Measurements from ENCODE around the gene C9orf50. TPM values are rescaled to one million over a fixed set of nuclear protein-coding genes. Genes with fewer than 3 reads are reported as not detected.
"Not testable (repeated sequence)": the region's sequence is repeated elsewhere in the genome, so short reads cannot be mapped to it uniquely, and the experiment has no call there.

Gene C9orf50
- total RNA-seq, 1 donor from 2014 or later = 0.87 TPM

DNA sequence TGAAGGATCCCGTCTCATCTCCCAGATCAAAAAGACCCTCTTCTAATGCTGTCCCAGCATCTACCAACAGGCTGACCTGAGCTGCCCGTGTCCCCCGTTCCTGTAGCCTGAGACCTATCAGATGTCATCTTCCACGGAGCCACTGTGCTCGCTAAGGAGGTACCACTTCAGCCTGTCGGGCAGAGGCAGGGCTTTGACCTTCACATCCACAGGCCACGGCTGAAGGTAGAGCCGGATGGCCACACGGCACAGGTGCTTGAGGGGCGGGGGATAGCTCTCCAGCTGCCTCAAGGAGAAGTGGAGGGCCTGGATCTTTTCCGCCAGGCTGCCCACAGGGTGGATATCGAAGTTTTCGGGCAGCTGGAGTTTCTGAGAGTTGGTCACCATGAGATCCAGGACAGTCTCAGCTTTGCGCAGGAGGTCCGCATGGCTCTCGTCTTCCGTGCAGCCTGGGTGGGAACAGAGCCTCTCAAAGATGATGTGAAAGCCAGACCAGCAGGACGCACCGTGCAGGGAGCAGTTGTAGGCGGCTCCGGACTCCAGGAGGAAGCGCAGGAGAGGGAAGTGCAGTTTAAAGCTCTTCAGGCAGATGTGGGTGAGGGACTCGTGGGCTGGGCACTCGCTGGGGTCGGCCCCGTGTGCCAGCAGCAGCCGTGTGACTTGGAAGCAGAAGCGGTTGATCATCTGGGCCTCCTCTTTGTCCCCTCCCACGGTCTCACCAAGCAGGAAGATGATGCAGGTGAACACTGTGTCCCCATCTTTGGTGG, 17.0 kb upstream of the C9orf50 start:
- no peaks in the 10 kb centered on the region for H3K9me3 Mint-ChIP-seq
- no peak for DNase-seq (ENCODE audit: low spot score in 2 of 2, unreplicated experiment in 2 of 2)
- peaks cover 24% of the 10 kb centered on the region for H3K36me3 Mint-ChIP-seq
- TF ChIP-seq CTCF (IDR thresholded peaks at IDR 0.05; ENCODE audit: unreplicated experiment) = no peak
- no peaks in the 10 kb centered on the region for H3K27me3 Mint-ChIP-seq (ENCODE audit: low read depth)
- H3K4me3 Mint-ChIP-seq = no peak overlapping the region
- no peak overlapping the region for H3K27ac Mint-ChIP-seq
- H3K4me1 Mint-ChIP-seq = peaks cover 26% of the 10 kb centered on the region

- no peaks in the 10 kb centered on the region for H3K9me3 Mint-ChIP-seq
- H3K27me3 Mint-ChIP-seq (ENCODE audit: low read depth) = no peaks in the 10 kb centered on the region
- H3K4me3 Mint-ChIP-seq = no peak overlapping the region
- peaks cover 28% of the 10 kb centered on the region for H3K36me3 Mint-ChIP-seq
- H3K27ac Mint-ChIP-seq = no peak overlapping the region
- H3K4me1 Mint-ChIP-seq = peaks cover 26% of the 10 kb centered on the region
- DNase-seq (ENCODE audit: low spot score in 2 of 2, unreplicated experiment in 2 of 2) = no peak
- TF ChIP-seq CTCF (IDR thresholded peaks at IDR 0.05; ENCODE audit: unreplicated experiment) = no peak
Observed at GRCh38 chr9:129637102-129637501, 16.2 kb upstream of the C9orf50 start.

- H3K36me3 Mint-ChIP-seq = peaks cover 28% of the 10 kb centered on the region
- not testable (repeated sequence) for DNase-seq (ENCODE audit: low spot score in 2 of 2, unreplicated experiment in 2 of 2); H3K27me3 Mint-ChIP-seq (ENCODE audit: low read depth); H3K4me3 Mint-ChIP-seq; H3K9me3 Mint-ChIP-seq; H3K27ac Mint-ChIP-seq
- peaks cover 25% of the 10 kb centered on the region for H3K4me1 Mint-ChIP-seq
Observed at GRCh38 chr9:129636343-129636742, 15.4 kb upstream of the C9orf50 start.

DNA sequence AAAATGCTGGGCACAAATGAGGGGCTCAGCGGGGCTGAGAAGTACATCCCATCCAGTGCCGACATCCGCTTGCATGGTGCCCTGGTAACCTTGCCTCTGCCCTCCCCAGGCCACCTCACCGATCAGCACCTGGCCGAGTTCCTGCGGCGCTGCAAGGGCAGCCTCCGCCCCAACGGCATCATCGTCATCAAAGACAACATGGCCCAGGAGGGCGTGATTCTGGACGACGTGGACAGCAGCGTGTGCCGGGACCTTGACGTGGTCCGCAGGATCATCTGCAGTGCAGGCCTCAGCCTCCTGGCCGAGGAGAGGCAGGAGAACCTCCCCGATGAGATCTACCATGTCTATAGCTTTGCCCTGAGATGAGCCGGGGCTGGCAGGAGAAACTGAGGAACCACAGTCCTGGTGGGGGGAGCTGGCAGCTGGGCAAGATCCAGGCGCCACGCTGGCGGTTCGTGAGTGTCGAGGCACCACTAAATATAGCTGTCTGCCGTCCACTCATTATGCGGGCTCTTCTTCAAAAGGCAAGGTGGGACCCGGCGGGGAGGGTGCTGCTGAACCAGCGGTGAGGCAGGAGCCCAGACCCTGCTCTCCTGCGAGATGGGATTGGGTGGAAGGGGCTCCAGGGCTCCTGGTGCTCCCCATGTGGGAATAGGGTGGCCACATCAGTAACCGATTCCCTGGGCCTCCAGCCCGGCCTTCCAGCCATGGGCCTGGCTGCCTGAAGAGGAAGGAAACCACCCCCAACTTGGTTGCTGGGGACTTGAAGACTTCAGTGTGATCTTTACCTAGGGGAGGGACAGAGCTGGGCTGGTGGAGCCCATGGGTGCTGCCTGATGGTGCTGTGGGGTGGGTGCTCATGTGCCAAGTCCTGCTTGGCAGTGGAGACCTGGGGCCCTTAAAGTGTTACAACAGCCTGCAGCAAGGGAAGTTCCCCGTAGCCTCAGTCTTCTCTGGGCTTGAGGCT, 14.5 kb upstream of the C9orf50 start:
- DNase-seq (ENCODE audit: low spot score in 2 of 2, unreplicated experiment in 2 of 2) = no peak
- Mint-ChIP-seq H3K27me3 (ENCODE audit: low read depth) (no peaks in the 10 kb centered on the region), H3K4me3 (no peak overlapping the region), H3K36me3 (peaks cover 28% of the 10 kb centered on the region), H3K27ac (no peak overlapping the region), H3K4me1 (peaks cover 24% of the 10 kb centered on the region), H3K9me3 (no peaks in the 10 kb centered on the region)
- no peak for TF ChIP-seq CTCF (IDR thresholded peaks at IDR 0.05; ENCODE audit: unreplicated experiment)

- TF ChIP-seq CTCF (IDR thresholded peaks at IDR 0.05; ENCODE audit: unreplicated experiment) = no peak
Observed at GRCh38 chr9:129633848-129634247, 12.9 kb upstream of the C9orf50 start.

DNA sequence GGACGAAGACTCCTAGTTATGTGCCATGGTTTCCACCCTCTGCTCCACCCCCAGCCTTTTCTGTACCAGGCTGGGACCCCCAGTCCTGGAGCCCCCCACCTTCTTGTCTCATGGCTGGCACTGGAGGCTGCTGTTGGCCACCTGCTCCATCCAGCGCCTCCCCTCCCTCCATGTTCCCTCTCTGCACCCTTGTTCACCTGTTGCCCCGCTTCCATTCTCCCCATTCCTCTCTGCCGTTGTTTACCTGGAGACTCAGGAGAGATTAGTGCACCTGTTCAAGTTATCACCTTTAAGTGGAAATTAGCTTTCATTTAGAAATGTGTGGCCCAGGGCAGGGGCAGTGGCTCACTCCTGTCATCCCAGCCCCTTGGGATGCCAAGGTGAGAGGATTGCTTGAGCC, 12.3 kb upstream of the C9orf50 start:
- Mint-ChIP-seq H3K27ac (no peak overlapping the region), H3K27me3 (ENCODE audit: low read depth) (no peaks in the 10 kb centered on the region), H3K4me1 (peaks cover 18% of the 10 kb centered on the region), H3K4me3 (no peak overlapping the region), H3K9me3 (no peaks in the 10 kb centered on the region), H3K36me3 (peaks cover 22% of the 10 kb centered on the region)
- no peak for TF ChIP-seq CTCF (IDR thresholded peaks at IDR 0.05; ENCODE audit: unreplicated experiment)
- no peak for DNase-seq (ENCODE audit: low spot score in 2 of 2, unreplicated experiment in 2 of 2)

More at GRCh38 chr9:129633848-129634247, 12.9 kb upstream of the C9orf50 start:
- no peaks in the 10 kb centered on the region for H3K27me3 Mint-ChIP-seq (ENCODE audit: low read depth)
- peaks cover 25% of the 10 kb centered on the region for H3K36me3 Mint-ChIP-seq
- H3K27ac Mint-ChIP-seq = no peak overlapping the region
- no peak for DNase-seq (ENCODE audit: low spot score in 2 of 2, unreplicated experiment in 2 of 2)
- no peaks in the 10 kb centered on the region for H3K9me3 Mint-ChIP-seq
- H3K4me1 Mint-ChIP-seq = peaks cover 15% of the 10 kb centered on the region
- no peak overlapping the region for H3K4me3 Mint-ChIP-seq
